Measurements from ENCODE around the gene PARP16. TPM values are rescaled to one million over a fixed set of nuclear protein-coding genes. Genes with fewer than 3 reads are reported as not detected.
A peak's percentile ranks its signal among the peaks of the same experiment; 100 is the strongest.

The PARP16 gene
- total RNA-seq, 1 experiment from 2014 or later = 5.8 TPM

DNA sequence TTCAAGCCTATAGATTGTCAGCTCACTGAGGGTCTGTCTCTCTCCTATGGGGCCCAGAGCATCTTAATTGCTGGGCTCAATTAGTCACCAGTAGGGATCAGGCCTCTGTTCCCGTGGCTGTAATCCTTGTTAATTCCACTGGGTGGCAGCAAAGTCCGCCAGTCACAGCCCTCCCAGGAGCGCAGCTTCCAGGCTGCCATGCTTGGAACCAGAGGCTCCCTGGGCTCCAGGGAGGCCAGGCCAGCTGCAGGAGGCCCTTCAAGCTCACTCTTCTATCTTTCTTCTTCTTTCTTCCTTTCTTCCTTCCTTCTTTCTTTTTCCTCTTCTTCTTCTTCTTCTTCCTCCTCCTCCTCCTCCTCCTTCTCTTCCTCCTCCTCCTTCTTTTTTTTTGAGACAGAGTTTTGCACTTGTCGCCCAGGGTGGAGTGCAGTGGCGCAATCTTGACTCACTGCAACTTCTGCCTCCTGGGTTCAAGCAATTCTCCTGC, 32.2 kb upstream of the PARP16 start:
- Mint-ChIP-seq H3K27ac (ENCODE audit: unreplicated experiment) (no peak overlapping the region), H3K4me1 (ENCODE audit: low read depth, unreplicated experiment) (no peaks in the 10 kb centered on the region), H3K9me3 (ENCODE audit: low read depth, unreplicated experiment) (no peaks in the 10 kb centered on the region), H3K4me3 (ENCODE audit: low read depth, unreplicated experiment) (no peak overlapping the region), H3K27me3 (ENCODE audit: unreplicated experiment) (peaks cover 56% of the 10 kb centered on the region), H3K36me3 (ENCODE audit: insufficient read depth, unreplicated experiment) (no peaks in the 10 kb centered on the region)
- BruUV-seq (replicated peaks) = no TSS peak
- intact Hi-C loops (cut with micrococcal nuclease; ENCODE audit: unreplicated experiment) = loop anchor here (1.0 to 5.0 kb wide), 2 partner anchors 66 to 83 kb away; no protein-coding TSS in a partner anchor
- CTCF ChIA-PET = interaction anchor here (0.5 to 5.8 kb wide), 7 partner anchors 20 to 1069 kb away, joined by 3 to 55 read pairs (median 4); no protein-coding TSS in a partner anchor
- TF ChIP-seq CTCF (IDR thresholded peaks at IDR 0.05; ENCODE audit: unreplicated experiment) = peak; percentile 92
- DNase-seq = peak; percentile 88

DNA sequence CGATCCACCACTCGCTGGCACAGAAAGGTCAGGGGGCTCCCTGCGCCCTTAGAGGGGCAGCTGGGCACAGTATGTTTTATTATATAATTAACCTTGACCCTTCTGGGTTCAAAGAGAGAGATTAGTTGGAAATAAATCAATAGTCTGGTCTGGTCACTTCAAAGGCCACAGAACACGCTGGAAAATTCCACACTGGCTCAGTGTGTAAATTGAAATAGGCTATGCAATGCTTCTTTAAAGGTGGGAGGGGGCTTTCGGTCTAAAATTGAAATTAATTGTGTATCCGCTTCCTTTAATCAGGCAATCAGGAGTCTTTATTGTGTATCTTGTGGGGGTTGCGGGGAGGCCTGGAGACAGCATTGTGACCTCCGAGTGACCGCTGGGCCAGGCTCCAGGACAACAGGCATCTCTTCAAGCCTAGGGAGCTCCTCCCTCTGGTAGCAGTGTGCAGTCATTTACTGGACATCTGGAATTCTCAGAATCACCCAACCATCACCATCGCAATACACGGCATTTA, 25.8 kb upstream of the PARP16 start:
- H3K36me3 Mint-ChIP-seq (ENCODE audit: insufficient read depth, unreplicated experiment) = no peaks in the 10 kb centered on the region
- H3K27me3 Mint-ChIP-seq (ENCODE audit: unreplicated experiment) = peaks cover 26% of the 10 kb centered on the region
- intact Hi-C loops (cut with micrococcal nuclease; ENCODE audit: unreplicated experiment) = no loop called here
- no peaks in the 10 kb centered on the region for H3K4me1 Mint-ChIP-seq (ENCODE audit: low read depth, unreplicated experiment)
- no peak overlapping the region for H3K4me3 Mint-ChIP-seq (ENCODE audit: low read depth, unreplicated experiment)
- CTCF ChIA-PET = interaction anchor here (0.9 kb wide), 1 partner anchor 40 kb away, joined by 7 read pairs; no protein-coding TSS in a partner anchor
- BruUV-seq (replicated peaks) = no TSS peak
- no peak for DNase-seq
- H3K27ac Mint-ChIP-seq (ENCODE audit: unreplicated experiment) = no peak overlapping the region
- no peak for TF ChIP-seq CTCF (IDR thresholded peaks at IDR 0.05; ENCODE audit: unreplicated experiment)
- H3K9me3 Mint-ChIP-seq (ENCODE audit: low read depth, unreplicated experiment) = no peaks in the 10 kb centered on the region

DNA sequence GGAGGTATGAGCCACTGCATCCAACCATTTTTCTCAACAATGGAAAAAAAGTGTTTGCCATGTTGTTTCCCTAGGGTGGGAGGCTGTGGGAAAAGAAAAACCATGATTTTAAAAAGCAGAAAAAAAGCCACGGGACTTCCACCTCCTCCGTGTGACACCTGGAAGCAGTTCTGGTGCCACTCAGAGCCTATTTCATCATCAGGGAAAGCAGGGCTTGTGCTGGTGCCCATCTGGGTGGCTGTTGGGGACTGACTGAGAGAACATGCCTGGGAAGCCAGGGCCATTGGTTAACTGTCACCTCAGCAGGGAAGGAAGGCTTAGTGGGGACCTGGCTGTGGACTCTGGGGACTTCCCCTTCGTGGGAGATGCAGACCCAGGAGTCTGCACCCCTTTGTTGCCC, 25.1 kb upstream of the PARP16 start:
- intact Hi-C loops (cut with micrococcal nuclease; ENCODE audit: unreplicated experiment) = no loop called here
- no peak for TF ChIP-seq CTCF (IDR thresholded peaks at IDR 0.05; ENCODE audit: unreplicated experiment)
- Mint-ChIP-seq H3K36me3 (ENCODE audit: insufficient read depth, unreplicated experiment) (no peaks in the 10 kb centered on the region), H3K4me1 (ENCODE audit: low read depth, unreplicated experiment) (no peaks in the 10 kb centered on the region), H3K9me3 (ENCODE audit: low read depth, unreplicated experiment) (no peaks in the 10 kb centered on the region), H3K4me3 (ENCODE audit: low read depth, unreplicated experiment) (no peak overlapping the region), H3K27me3 (ENCODE audit: unreplicated experiment) (peaks cover 26% of the 10 kb centered on the region), H3K27ac (ENCODE audit: unreplicated experiment) (no peak overlapping the region)
- no TSS peak for BruUV-seq (replicated peaks)
- no peak for DNase-seq
- CTCF ChIA-PET = no interaction called here

- peaks cover 22% of the 10 kb centered on the region for H3K27me3 Mint-ChIP-seq (ENCODE audit: unreplicated experiment)
- TF ChIP-seq CTCF (IDR thresholded peaks at IDR 0.05; ENCODE audit: unreplicated experiment) = no peak
- no peaks in the 10 kb centered on the region for H3K9me3 Mint-ChIP-seq (ENCODE audit: low read depth, unreplicated experiment)
- no peak overlapping the region for H3K27ac Mint-ChIP-seq (ENCODE audit: unreplicated experiment)
- CTCF ChIA-PET = no interaction called here
- no TSS peak for BruUV-seq (replicated peaks)
- no peak overlapping the region for H3K4me3 Mint-ChIP-seq (ENCODE audit: low read depth, unreplicated experiment)
- no peak for DNase-seq
- intact Hi-C loops (cut with micrococcal nuclease; ENCODE audit: unreplicated experiment) = no loop called here
- H3K36me3 Mint-ChIP-seq (ENCODE audit: insufficient read depth, unreplicated experiment) = peaks cover 8% of the 10 kb centered on the region
- H3K4me1 Mint-ChIP-seq (ENCODE audit: low read depth, unreplicated experiment) = no peaks in the 10 kb centered on the region
Measured at GRCh38 chr15:65310431-65311137, 23.9 kb upstream of the PARP16 start.
